Cortex of kidney (tissue), 1 donor: ENCODE results near the gene OSBPL8.

Experiments used
- DNase-seq: peaks from one replicate; lab custom pipeline; 2025; lab: John Stamatoyannopoulos, UW

OSBPL8 gene

DNA sequence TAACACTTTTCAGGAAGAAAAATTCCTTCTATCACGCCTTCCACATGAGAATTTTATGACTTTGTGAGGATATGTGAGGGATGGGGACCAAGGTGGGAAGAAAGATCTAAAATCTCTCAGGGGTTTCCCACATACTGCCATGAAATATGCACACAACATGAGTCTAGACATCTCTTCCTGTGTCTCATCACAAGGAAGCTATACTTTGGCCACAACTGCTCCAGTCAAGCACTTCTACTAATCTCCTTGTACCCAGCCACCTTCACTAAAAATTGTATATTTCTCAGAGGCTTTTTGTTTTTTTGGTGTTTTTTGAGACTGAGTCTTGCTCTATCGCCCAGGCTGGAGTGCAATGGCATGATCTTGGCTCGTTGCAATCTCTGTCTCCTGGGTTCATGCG is 3.2 kb downstream of the OSBPL8 start:
- DNase-seq: no peak

- no peak for DNase-seq
These were observed 3.8 kb downstream of the OSBPL8 start for GRCh38 chr12:76555797-76556196.

GRCh38 chr12:76555231-76555767 is 4.3 kb downstream of the OSBPL8 start:
- no peak for DNase-seq

DNA sequence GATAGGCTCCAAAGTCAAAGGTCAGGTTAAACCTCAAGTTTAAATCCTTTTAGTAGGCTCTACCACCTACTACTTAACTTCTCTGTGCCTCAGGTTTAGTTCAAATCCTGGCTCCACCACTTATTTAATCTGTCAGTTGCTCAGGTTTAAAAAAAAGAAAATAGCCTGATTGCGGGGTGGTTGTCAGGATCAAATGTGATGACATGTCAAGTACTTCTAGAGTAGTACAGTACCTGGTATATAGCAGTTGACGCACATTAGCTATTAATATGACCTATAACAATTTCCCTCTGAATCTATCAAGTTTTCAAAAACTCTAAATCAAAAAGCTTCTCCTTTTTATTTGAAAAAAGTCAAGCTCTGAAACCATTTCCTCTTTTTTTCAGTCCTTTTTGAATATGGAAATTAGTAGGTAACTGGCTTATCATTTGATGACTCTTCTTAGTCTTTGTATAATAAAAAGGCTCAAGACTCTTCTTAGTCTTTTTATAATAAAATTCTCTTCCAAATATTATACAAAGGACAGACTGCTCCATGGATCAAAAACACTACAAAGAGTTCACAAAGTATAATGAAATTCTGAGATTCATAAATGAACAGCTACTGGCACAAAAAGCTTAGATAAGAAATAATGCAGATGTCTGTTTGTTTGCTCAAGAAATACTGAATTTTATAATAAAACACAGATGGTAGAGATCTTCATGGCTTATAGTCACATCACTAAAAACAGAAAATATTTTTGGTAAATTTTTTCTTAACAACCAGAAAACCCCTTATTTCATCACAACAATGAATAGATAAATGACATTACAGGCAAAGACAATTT is 5.0 kb downstream of the OSBPL8 start:
- no peak for DNase-seq

DNA sequence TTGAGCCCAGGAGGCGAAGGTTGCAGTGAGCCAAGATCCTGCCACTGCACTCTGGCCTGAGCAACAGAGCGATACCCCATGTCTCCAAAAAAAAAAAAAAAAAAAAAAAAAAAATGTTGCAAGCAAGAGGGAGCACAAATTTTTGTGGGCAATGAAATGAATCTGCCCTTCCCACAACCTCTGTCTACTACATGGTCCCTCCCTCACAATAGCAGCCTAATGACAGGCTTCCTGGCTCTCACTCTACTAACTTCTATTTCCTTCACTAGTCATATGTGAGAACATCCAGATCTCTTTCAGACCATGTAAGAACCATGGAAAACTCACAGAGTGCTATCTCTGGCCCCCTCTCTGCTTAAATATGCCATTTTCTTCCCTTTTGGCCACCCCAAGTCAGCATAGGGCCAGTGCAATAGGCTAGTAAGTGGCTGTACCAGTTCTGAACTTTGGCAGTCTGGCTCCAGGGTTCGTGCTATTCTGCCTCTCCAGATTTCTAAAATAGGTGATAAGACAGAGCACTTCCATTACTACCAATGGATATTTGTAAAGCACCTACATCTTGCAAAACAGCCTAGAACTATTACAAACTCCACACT is 7.1 kb downstream of the OSBPL8 start:
- no peak for DNase-seq

- no peak for DNase-seq
These were observed 8.1 kb downstream of the OSBPL8 start for GRCh38 chr12:76551482-76551888.

DNA sequence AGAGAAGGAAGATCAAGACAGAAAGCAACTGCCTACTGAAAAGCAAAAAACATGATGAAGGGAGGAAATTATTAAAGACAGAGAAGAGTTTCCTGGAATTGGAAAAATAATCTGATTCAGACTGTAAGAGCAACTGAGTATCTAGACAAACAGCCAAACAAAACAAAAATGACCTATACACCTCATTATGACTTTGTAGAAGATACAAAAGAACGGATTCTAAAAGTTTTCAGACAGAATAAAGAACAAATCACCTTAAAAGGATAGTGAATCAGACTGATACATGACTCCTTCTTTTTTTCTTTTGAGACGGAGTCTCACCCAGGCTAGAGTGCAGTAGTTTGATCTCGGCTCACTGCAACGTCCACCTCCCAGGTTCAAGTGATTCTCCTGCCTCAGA is 10.4 kb downstream of the OSBPL8 start:
- no peak for DNase-seq

GRCh38 chr12:76548222-76548837 is 11.2 kb downstream of the OSBPL8 start:
- DNase-seq: no peak

GRCh38 chr12:76547526-76547925 is 12.0 kb downstream of the OSBPL8 start:
- DNase-seq: no peak

GRCh38 chr12:76546889-76547288 is 12.7 kb downstream of the OSBPL8 start:
- DNase-seq: no peak

- DNase-seq: no peak
These were observed 14.1 kb downstream of the OSBPL8 start for GRCh38 chr12:76545486-76545885.

- no peak for DNase-seq
These were observed 14.8 kb downstream of the OSBPL8 start for GRCh38 chr12:76544601-76545261.

DNA sequence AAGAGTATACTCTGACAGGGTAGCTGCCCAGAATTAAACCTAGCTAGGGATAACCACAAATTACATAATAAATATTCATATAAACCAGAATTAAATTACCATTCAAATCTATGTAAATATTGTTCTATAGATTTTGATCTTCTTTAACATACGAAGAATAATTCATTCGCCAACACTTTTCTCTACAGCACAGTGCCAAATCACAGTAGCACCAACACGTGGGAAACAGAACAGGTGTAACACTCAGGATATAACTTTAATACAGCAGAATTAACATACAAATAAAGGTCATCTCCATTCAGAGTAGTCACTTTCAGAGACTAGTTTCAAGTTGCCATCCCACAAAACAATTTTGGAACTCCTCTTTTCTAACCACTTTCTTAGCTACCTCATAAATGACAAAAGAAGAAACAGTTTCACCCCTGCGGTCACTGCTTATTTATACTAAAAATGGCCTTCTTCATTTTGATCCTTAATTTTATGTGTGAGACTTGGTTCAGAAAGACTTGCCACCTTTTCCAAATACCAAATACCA is 15.7 kb downstream of the OSBPL8 start:
- DNase-seq: no peak

DNA sequence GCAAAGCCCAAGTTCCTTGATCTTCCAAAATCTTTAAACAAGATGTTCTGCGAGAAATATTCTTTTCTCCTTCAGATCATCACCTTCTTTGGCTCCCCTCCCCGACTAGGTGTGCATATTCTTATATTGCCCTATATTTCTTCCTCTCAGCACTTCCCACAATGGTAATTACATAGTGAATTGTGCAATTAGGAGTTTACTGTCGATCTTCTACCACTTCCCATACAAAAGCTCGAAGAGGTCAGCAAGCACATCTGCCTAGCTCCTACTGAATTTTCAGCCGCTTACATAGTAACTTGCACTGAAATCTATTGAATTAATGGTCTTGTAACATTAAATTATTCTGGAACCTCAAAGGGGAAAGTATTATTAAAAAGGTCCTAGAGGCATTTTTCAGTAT is 16.7 kb downstream of the OSBPL8 start:
- no peak for DNase-seq

- no peak for DNase-seq
These were observed 19.8 kb downstream of the OSBPL8 start for GRCh38 chr12:76539727-76540126.

- DNase-seq: no peak
These were observed 21.6 kb downstream of the OSBPL8 start for GRCh38 chr12:76537923-76538322.

DNA sequence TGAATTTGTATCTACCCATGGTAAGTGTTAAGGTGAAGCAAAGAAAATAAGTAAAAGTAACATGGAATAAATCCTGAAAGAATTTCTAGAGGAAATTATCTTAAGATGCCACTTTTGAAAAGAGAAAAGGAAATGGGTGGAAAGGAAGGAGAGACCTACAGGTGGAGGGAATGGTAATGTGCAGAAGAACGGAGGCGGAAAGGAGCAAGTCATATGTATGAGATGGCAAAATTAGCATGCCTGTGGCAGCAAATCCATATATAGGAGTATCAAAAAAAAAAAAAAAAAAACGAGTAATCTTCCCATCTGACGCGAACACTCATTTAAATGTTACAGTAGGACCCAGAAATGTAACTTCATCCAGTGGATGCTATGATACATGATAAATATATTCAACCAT is 23.0 kb downstream of the OSBPL8 start:
- no peak for DNase-seq

DNA sequence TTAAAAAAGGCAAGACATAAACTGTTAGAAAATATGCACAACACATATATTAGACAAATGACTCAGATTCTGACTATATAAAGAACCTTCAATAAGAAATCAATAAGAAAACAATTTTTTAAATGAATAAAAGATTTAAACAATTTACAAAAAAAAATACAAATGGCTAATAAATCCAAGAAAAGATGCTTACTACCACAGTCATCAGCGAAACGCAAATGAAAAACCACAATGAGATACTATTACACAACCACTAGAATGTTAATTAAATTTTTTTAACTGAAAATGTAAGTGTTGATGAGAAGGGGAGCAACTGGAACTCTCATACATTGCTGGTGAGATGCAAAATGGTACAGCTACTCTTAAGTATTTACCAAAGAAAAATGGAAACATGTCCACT is 24.4 kb downstream of the OSBPL8 start:
- no peak for DNase-seq

- DNase-seq: no peak
These were observed 26.2 kb downstream of the OSBPL8 start for GRCh38 chr12:76533331-76533730.

DNA sequence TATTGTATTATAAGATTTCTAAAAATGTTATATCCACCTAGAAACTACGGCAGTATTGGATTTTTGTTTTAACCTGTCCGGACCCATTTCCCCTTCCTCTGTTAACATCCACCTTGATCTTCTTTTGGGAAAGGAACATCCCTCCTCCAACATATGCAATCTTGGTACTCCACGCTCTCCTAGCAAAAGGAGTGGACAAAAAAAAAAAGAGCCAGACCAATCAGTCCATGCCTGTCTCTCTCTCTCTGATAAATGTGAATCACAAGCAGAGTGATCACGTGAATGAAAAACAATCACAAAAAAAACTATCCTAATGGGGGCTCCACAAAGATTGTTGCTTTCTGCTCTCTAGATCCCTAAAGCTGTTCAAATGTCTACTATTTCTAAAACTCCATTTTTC is 27.1 kb downstream of the OSBPL8 start:
- no peak for DNase-seq

DNA sequence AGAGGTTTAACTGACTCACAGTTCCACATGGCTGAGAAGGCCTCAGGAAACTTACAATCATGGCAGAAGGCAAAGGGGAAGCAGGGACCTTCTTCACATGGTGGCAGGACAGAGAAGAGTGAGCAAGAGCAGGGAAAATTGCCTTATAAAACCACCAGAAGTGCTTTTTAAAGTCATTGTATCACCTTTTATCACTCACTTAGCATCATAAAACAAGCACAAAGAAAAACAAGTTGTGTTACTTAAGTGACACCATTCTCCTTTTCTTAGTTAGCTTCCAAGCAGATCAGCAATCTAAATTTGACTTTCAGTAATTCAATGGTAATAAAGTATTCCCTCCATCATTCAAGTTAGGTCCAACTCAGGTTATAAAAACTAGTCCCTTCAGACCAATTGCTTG is 28.5 kb downstream of the OSBPL8 start:
- no peak for DNase-seq

GRCh38 chr12:76530516-76530915 is 29.1 kb downstream of the OSBPL8 start:
- DNase-seq: no peak
